OCI-LY1 (cell line): ENCODE results near the gene LRRFIP1.

ENCODE experiments used
- H2AFZ ChIP-seq: fragments of 200-600 bp; sonication (generic), shearing (Covaris generic); 2 replicates; pipeline ENCODE4 v1.6.0; 2014; ENCODE audit warnings: antibody characterized with exemption, mild to moderate bottlenecking, low read length
- H3F3A ChIP-seq: fragments of 200-600 bp; sonication (generic), shearing (Covaris generic); 2 replicates; pipeline ENCODE4 v1.6.0; 2014; ENCODE audit warnings: mild to moderate bottlenecking, antibody characterized with exemption, low read length, moderate library complexity; ENCODE audit not compliant: insufficient read depth
- H3K27ac ChIP-seq: fragments of 200-600 bp; sonication (generic); 2 replicates; pipeline ENCODE4 v1.5.1; 2014; ENCODE audit warnings: low read length, mixed run types, mild to moderate bottlenecking, low read depth; ENCODE audit not compliant: poor library complexity, severe bottlenecking
- H3K27me3 ChIP-seq: fragments of 200-600 bp; sonication (generic); 2 replicates; pipeline ENCODE4 v1.6.0; 2014; ENCODE audit warnings: antibody characterized with exemption, mild to moderate bottlenecking, low read length, moderate library complexity; ENCODE audit not compliant: insufficient read depth
- H3K36me3 ChIP-seq: fragments of 200-600 bp; sonication (generic); 2 replicates; pipeline ENCODE4 v1.6.1; 2014; ENCODE audit warnings: mild to moderate bottlenecking, antibody characterized with exemption, low read length, moderate library complexity, mixed read lengths; ENCODE audit not compliant: insufficient read depth
- H3K4me1 ChIP-seq: fragments of 200-600 bp; sonication (generic); 2 replicates; pipeline ENCODE4 v1.5.1; 2014; ENCODE audit warnings: mild to moderate bottlenecking, low read length, moderate library complexity; ENCODE audit not compliant: insufficient read depth, severe bottlenecking
- H3K4me2 ChIP-seq: fragments of 200-600 bp; sonication (generic), shearing (Covaris generic); 2 replicates; pipeline ENCODE4 v1.6.1; 2014; ENCODE audit warnings: low read length
- H3K4me3 ChIP-seq: fragments of 200-600 bp; sonication (generic); 2 replicates; pipeline ENCODE4 v1.5.1; 2014; ENCODE audit warnings: low read length, low read depth, mild to moderate bottlenecking, mixed read lengths; ENCODE audit not compliant: poor library complexity, severe bottlenecking
- H3K79me2 ChIP-seq: fragments of 200-600 bp; shearing (Covaris generic); 2 replicates; pipeline ENCODE4 v1.6.1; 2016; ENCODE audit warnings: mixed run types, low read length, mixed read lengths; ENCODE audit not compliant: insufficient read depth
- H3K9ac ChIP-seq: fragments of 200-600 bp; sonication (generic), shearing (Covaris generic); 2 replicates; pipeline ENCODE4 v1.6.1; 2014; ENCODE audit warnings: mild to moderate bottlenecking, low read length, mixed read lengths
- H3K9me2 ChIP-seq: fragments of 200-600 bp; sonication (generic), shearing (Covaris generic); 2 replicates; pipeline ENCODE4 v1.6.1; 2014; ENCODE audit warnings: low read depth, mild to moderate bottlenecking, low read length, mixed read lengths
- H3K9me3 ChIP-seq: fragments of 200-600 bp; shearing (Covaris generic); 2 replicates; pipeline ENCODE4 v1.6.1; 2014; ENCODE audit warnings: low read length, mixed read lengths
- H4K20me1 ChIP-seq: fragments of 200-600 bp; sonication (generic), shearing (Covaris generic); 2 replicates; pipeline ENCODE4 v1.6.0; 2016; ENCODE audit warnings: mild to moderate bottlenecking, low read length; ENCODE audit not compliant: insufficient read depth
- CTCF ChIP-seq: fragments of 200-600 bp; sonication (generic), shearing (Covaris generic); IDR thresholded peaks from 2 replicates; pipeline ENCODE4 v1.5.1; 2017; ENCODE audit warnings: mild to moderate bottlenecking, antibody characterized with exemption, low read length, moderate library complexity, mixed read lengths
- EZH2 ChIP-seq: fragments of 200-600 bp; sonication (generic), shearing (Covaris generic); IDR thresholded peaks from 2 replicates; pipeline ENCODE4 v1.8.0; 2017; ENCODE audit warnings: borderline replicate concordance, mixed run types, mild to moderate bottlenecking, antibody characterized with exemption, low read length, moderate library complexity, mixed read lengths

Gene LRRFIP1

GRCh38 chr2:237588044-237588696, 39.2 kb upstream of the LRRFIP1 start:
- Histone ChIP-seq H3K9me2 (no peaks in the 10 kb centered on the region), H3K79me2 (no peaks in the 10 kb centered on the region), H3K27me3 (0 out of 2 replicates have a peak, but pooled peaks cover 3% of the 10 kb centered on the region), H3K36me3 (no peaks in the 10 kb centered on the region), H3K9ac (no peak overlapping the region), H3F3A (no peaks in the 10 kb centered on the region), H2AFZ (no peak overlapping the region), H3K9me3 (no peaks in the 10 kb centered on the region), H3K4me2 (no peak overlapping the region), H3K4me1 (no peaks in the 10 kb centered on the region), H3K4me3 (no peak overlapping the region), H4K20me1 (no peaks in the 10 kb centered on the region), H3K27ac (no peak overlapping the region)
- TF ChIP-seq CTCF (no peak), EZH2 (no peak)

DNA sequence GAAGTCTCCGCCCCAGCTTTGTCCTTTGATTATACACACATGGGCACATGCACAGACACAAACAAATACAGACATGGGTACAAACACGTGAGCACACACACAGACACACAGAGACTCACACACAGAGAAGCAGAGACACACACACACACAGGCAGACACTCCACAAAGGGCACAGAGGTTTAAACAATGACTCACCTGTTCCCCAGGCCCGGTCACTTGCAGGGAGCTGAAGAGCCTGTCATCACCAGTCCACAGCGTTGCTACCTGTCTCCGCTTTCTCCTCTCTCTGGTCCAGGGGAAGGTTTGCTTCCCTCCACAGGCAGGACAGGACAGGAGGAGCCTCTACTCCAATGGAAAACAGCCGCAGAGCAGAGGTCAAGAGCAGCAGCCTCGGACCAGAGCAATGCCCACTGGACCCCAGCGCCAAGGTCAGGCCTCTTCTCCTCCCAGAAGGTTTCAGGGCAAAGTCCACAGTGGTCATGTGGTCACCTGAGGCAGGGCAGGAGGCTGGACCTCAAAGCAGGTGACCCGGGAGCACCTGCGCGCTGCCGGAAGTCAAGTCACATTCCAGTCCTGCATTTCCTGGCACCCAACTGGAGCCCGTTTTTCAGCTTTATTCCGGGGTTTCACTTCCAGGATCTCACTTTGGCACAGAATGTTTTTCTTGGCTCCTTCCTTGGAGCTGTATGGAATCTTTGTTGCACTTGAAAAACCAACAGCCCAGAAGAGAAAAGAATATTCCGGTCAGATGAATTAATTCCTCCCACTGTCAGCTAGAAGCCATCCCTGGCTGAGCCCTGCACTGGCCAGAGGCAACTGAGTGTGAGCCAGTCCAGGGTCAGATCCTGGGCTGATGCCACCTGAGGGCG, 36.9 kb upstream of the LRRFIP1 start, which contains the start of gene RAB17:
Gene RAB17, minus strand, starts transcription at position 463 of the 869 bp plus-strand sequence. CDS start 4,580 bp downstream, outside the sequence.
- Histone ChIP-seq H3K4me2 (no peak within 1 kb of the TSS), H3K9me3 (no peaks in the 10 kb centered on the region), H4K20me1 (no peaks in the 10 kb centered on the region), H3K36me3 (no peaks in the 10 kb centered on the region), H3K79me2 (no peaks in the 10 kb centered on the region), H3K4me1 (no peaks in the 10 kb centered on the region), H2AFZ (no peak within 1 kb of the TSS), H3K27ac (no peak within 1 kb of the TSS), H3K4me3 (no peak within 1 kb of the TSS), H3F3A (no peaks in the 10 kb centered on the region), H3K9ac (no peak within 1 kb of the TSS), H3K27me3 (0 out of 2 replicates have a peak, but pooled peaks cover 3% of the 10 kb centered on the region), H3K9me2 (no peaks in the 10 kb centered on the region)
- TF ChIP-seq EZH2 (no peak), CTCF (no peak)

GRCh38 chr2:237591141-237591881, 36.1 kb upstream of the LRRFIP1 start:
- TF ChIP-seq EZH2 (no peak), CTCF (no peak)
- H3K36me3 ChIP-seq: no peaks in the 10 kb centered on the region
- no peak overlapping the region for H2AFZ ChIP-seq
- no peaks in the 10 kb centered on the region for H3K9me3 ChIP-seq
- 0 out of 2 replicates have a peak, but pooled peaks cover 3% of the 10 kb centered on the region for H3K27me3 ChIP-seq
- H3K9me2 ChIP-seq: no peaks in the 10 kb centered on the region
- H4K20me1 ChIP-seq: no peaks in the 10 kb centered on the region
- no peak overlapping the region for H3K4me2 ChIP-seq
- H3K4me3 ChIP-seq: no peak overlapping the region
- no peaks in the 10 kb centered on the region for H3F3A ChIP-seq
- H3K79me2 ChIP-seq: no peaks in the 10 kb centered on the region
- no peaks in the 10 kb centered on the region for H3K4me1 ChIP-seq
- no peak overlapping the region for H3K9ac ChIP-seq
- H3K27ac ChIP-seq: no peak overlapping the region
